DMS153 (cell line): ENCODE measurements around the gene LAIR2.
A peak's percentile ranks its signal among the peaks of the same experiment; 100 is the strongest.

Source experiments
- DNase-seq: peaks from one replicate; lab custom pipeline; 2025; lab: John Stamatoyannopoulos, UW

The LAIR2 gene

DNA sequence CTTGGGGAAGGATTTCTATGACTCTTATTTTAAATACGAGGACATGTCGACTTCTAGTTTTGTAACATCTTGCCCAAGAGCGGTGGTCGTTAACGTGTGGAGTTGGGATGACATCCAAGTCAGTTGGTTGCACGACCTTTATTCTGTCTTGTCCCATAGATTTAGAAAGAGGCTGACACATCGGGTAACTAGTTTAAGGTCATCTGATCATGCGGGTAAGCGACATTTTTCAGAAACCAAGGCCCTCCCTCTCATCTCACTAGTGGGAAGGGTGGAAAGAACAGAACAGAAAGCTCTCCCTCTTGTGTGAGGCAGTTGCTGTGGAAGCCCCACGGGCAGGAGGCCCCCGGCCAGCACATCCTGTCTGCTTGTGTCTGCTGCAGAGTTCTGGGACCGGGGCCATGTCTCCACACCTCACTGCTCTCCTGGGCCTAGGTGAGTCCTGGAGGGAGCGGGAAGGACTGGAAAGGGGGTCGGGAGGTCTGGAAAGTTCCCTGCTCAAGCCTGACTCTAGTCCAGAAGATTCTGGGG is at the start of gene LAIR2:
TSS of gene LAIR2 (plus strand) at position 314 of the 531 bp plus-strand sequence. CDS start at position 402, 88 bp downstream.
- no peak for DNase-seq

DNA sequence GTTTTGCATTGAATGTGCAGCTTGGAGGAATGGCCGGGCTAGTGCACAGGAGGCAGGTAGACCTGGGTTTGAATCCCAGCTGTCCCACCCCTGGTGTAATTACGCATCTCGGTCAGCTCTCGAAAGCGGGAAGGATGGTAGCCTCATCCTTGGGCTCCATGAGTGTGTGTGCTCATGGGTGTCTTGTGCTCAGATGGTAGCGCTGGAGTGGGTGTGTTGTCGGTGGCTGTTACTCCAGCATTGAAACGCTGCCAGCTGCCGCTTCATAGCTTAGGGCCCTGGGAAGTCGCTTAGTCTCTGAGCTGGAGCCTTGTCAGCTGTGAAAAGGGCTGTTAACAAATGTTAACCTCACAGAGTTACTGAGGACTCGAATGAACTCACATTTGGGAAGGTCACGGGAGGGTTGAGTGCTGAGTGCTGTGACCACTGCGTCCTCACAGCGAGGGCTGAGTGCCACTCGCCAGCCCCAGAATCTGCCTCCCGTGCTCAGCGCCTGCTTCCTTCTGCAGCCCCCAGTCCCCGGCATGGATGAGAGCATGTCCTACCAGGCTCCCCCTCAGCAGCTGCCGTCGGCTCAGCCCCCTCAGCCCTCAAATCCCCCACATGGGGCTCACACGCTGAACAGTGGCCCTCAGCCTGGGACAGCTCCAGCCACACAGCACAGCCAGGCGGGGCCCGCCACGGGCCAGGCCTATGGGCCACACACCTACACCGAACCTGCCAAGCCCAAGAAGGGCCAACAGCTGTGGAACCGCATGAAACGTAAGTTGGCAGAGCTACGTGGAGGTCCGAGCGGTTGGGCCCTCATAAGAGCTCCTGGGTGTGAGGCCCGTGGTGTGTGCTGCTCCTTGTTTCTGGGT is 48.5 kb upstream of the LAIR2 start:
- DNase-seq = no peak

GRCh38 chr19:54454781-54455675 is 47.6 kb upstream of the LAIR2 start:
- DNase-seq = no peak

GRCh38 chr19:54455786-54456422 is 46.7 kb upstream of the LAIR2 start:
- DNase-seq = no peak

- no peak for DNase-seq
These were observed 45.9 kb upstream of the LAIR2 start for GRCh38 chr19:54456423-54457373.

GRCh38 chr19:54457773-54458647 is 44.6 kb upstream of the LAIR2 start:
- no peak for DNase-seq

DNA sequence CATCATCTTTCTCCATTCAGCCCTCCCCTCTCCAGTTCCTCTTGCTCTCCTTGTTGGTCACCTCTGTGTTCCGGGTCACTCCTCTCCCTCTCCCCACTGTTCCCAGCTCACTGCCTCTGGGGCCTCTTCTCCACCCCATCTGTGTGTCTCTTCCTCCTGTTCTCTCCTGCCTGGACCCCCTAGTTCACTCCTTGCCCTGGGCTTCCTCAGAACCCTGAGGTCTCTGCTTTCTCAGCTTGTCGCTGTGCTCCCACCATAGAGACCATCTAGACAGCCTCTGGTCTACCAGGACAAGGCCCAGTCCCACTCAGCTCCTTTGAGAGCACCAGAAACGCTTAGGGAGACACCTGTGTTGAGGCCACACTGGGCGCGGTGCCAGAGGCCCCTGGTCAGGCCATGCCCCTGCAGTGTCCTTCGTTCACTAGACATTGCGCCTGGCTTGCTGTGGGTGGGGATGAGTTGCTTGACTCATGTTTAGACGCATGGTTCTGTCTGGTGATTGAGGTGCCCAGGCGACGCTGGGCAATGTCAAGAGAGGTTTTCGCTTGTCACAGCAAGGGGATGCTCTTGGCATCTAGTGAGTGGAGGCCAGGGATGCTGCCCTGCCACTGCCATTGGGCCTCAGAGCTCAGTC is 43.9 kb upstream of the LAIR2 start:
- no peak for DNase-seq

DNA sequence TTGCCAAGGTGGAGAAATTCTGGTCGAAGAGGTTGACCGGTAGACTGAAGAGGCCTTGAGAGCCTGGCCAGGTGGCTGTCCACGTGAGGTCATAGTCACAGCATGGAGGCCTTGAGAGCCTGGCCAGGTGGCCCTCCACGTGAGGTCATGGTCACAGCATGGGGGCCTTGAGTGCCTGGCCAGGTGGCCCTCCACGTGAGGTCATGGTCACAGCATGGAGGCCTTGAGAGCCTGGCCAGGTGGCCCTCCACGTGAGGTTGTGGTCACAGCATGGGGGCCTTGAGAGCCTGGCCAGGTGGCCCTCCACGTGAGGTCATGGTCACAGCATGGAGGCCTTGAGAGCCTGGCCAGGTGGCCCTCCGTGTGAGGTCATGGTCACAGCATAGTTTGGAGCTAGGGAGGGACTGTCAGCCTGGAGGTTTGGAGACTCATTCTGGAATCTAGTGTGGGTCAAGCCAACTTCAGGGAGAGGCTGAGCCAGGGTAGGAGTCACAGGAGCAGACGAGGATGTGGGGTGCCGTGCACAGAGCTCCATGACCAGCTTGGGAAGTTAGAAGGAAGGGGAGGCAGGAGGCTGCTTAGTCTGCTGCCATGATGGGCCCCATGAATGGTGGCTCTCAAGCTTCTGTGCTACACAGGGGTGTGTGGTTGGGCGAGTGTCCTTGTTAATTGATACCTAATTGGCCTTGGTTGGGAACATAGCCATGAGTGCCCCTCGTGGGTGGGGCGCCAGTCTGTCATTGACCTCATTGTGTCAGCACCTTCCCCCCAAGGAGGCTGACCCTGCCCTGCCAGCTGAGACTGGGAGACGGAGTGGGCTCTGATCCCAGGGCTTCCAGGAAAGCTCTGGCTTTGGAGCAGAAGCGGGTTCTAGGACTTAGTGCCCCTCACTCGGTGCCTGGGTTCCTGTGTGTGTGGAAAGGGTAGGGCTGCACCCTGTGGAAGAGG is 43.1 kb upstream of the LAIR2 start:
- DNase-seq = no peak

GRCh38 chr19:54460230-54461005 is 42.2 kb upstream of the LAIR2 start:
- no peak for DNase-seq

DNA sequence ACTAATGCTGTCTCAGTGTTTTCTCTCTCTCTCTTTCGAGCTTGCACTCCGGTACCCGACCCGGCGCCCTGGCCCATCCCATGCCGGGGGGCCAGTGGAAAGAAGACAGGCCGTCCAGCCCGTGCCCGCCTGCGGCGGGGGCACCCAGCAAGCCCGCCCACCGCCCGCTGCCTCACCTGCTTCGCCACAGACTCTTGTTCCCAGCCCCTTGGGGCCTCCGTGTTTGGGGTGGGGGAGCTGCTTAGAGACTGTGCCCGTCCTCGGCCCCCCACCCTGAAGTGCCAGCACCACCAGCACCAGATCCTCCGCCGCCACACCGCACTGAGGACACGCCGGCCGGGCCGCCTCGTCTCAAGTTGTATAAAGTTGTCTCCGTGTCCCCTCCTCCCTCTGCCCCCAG is 41.4 kb upstream of the LAIR2 start:
- DNase-seq = no peak

GRCh38 chr19:54461613-54462012 is 41.0 kb upstream of the LAIR2 start:
- DNase-seq = no peak

GRCh38 chr19:54462047-54462654 is 40.5 kb upstream of the LAIR2 start:
- DNase-seq = no peak

- DNase-seq = no peak
These were observed 39.7 kb upstream of the LAIR2 start for GRCh38 chr19:54462655-54463530.

- peak; percentile 100 for DNase-seq
These were observed 39.0 kb upstream of the LAIR2 start, which contains the start of gene LENG9 for GRCh38 chr19:54463531-54464043. LENG9 (minus strand) TSS chr19:54463778; CDS start chr19:54463526, 252 bp downstream.

- DNase-seq = peak; percentile 100
These were observed 38.5 kb upstream of the LAIR2 start for GRCh38 chr19:54464044-54464629.
